Hepatocyte (in vitro differentiated cells): ENCODE results near the gene GLRX. TPM values are rescaled to one million over a fixed set of nuclear protein-coding genes. Genes with fewer than 3 reads are reported as not detected.

Experiments used
- DNase-seq: peaks from one replicate; pipeline ENCODE4 v3.0.0-alpha.2; 2016; ENCODE audit warnings: low spot score
- H2AFZ ChIP-seq: fragments of 200-600 bp; sonication (generic); 2 replicates; pipeline ENCODE4 v1.6.0; 2016; ENCODE audit warnings: antibody characterized with exemption, mild to moderate bottlenecking
- H3K27ac ChIP-seq: fragments of 200-600 bp; sonication (generic); 2 replicates; pipeline ENCODE4 v1.5.1; 2016; ENCODE audit warnings: mild to moderate bottlenecking
- H3K27me3 ChIP-seq: fragments of 200-600 bp; sonication (generic); 2 replicates; pipeline ENCODE4 v1.6.1; 2016
- H3K36me3 ChIP-seq: fragments of 200-600 bp; sonication (generic); replicated peaks from 2 replicates; pipeline ENCODE4 v1.5.1; 2016; ENCODE audit warnings: low read depth; ENCODE audit not compliant: insufficient read depth
- H3K4me1 ChIP-seq: fragments of 200-600 bp; sonication (generic); 2 replicates; pipeline ENCODE4 v1.5.1; 2016; ENCODE audit warnings: mild to moderate bottlenecking, moderate library complexity; ENCODE audit not compliant: insufficient read depth
- H3K4me2 ChIP-seq: fragments of 200-600 bp; sonication (generic); 2 replicates; pipeline ENCODE4 v1.6.0; 2016
- H3K4me3 ChIP-seq: fragments of 200-600 bp; sonication (generic); 2 replicates; pipeline ENCODE4 v1.5.1; 2016; ENCODE audit warnings: mild to moderate bottlenecking
- H3K79me2 ChIP-seq: fragments of 200-600 bp; sonication (generic); 2 replicates; pipeline ENCODE4 v1.6.0; 2017; ENCODE audit warnings: mild to moderate bottlenecking
- H3K9me2 ChIP-seq: fragments of 200-600 bp; sonication (generic); replicated peaks from 2 replicates; pipeline ENCODE4 v1.6.0; 2017; ENCODE audit warnings: mild to moderate bottlenecking; ENCODE audit not compliant: insufficient read depth
- H3K9me3 ChIP-seq: fragments of 200-600 bp; sonication (generic); 2 replicates; pipeline ENCODE4 v1.5.1; 2016; ENCODE audit warnings: low read depth, mild to moderate bottlenecking
- H4K20me1 ChIP-seq: fragments of 200-600 bp; sonication (generic); 2 replicates; pipeline ENCODE4 v1.6.0; 2016; ENCODE audit warnings: mild to moderate bottlenecking; ENCODE audit not compliant: insufficient read depth, poor library complexity, severe bottlenecking
- CTCF ChIP-seq: fragments of 200-600 bp; sonication (generic); IDR thresholded peaks from 2 replicates; pipeline ENCODE4 v1.5.1; 2016; ENCODE audit warnings: antibody characterized with exemption, mild to moderate bottlenecking; ENCODE audit not compliant: poor library complexity
- EZH2 ChIP-seq: fragments of 200-600 bp; sonication (generic); IDR thresholded peaks from 2 replicates; pipeline ENCODE4 v1.6.1; 2016; ENCODE audit warnings: antibody characterized with exemption, mild to moderate bottlenecking, borderline replicate concordance
- EZH2phosphoT487 ChIP-seq: fragments of 200-600 bp; sonication (generic); IDR thresholded peaks from one replicate; pipeline ENCODE4 v1.6.1; 2018; ENCODE audit warnings: antibody characterized with exemption, mild to moderate bottlenecking, low read depth, moderate library complexity; ENCODE audit not compliant: unreplicated experiment, severe bottlenecking
- WGBS: methylation state at CpG from one replicate; pipeline ENCODE4 v1.1.6; 2016; ENCODE audit warnings: low lambda C conversion rate; ENCODE audit errors: missing lambda C conversion rate; 5-methylcytosine and 5-hydroxymethylcytosine counted together
- polyA plus RNA-seq: library from polyadenylated mRNA; unstranded; fragments of >200 nt; fragmentation: Nextera tagmentation; extraction: Ambion mirVana; gene quantifications from 2 replicates; pipeline ENCODE4 v1.2.1, GENCODE V29; 2016
- total RNA-seq: library from RNA; depleted of rRNA; stranded (reverse); fragments of >200 nt; gene quantifications from 2 replicates; pipeline ENCODE4 v1.2.3, GENCODE V29; 2014

GLRX gene
- total and polyA plus RNA-seq, 2 experiments from 2014 or later, result 79.1 to 101 TPM

GRCh38 chr5:95841914-95842812, 19.6 kb upstream of the GLRX start:
- H2AFZ ChIP-seq, result no peak overlapping the region
- H3K36me3 ChIP-seq, result no peaks in the 10 kb centered on the region
- 89% methylated on average over 8 of the region's 8 CpGs for WGBS
- TF ChIP-seq EZH2phosphoT487 (no peak), CTCF (no peak), EZH2 (no peak)
- H3K9me2 ChIP-seq, result no peaks in the 10 kb centered on the region
- no peaks in the 10 kb centered on the region for H3K9me3 ChIP-seq
- no peaks in the 10 kb centered on the region for H3K27me3 ChIP-seq
- no peak overlapping the region for H3K4me3 ChIP-seq
- no peak overlapping the region for H3K4me2 ChIP-seq
- no peak for DNase-seq
- H3K27ac ChIP-seq, result no peak overlapping the region
- no peaks in the 10 kb centered on the region for H3K79me2 ChIP-seq
- no peaks in the 10 kb centered on the region for H3K4me1 ChIP-seq
- H4K20me1 ChIP-seq, result no peaks in the 10 kb centered on the region

- Histone ChIP-seq H4K20me1 (no peaks in the 10 kb centered on the region), H3K36me3 (no peaks in the 10 kb centered on the region), H3K4me2 (no peak overlapping the region), H2AFZ (no peak overlapping the region), H3K9me3 (no peaks in the 10 kb centered on the region), H3K4me3 (no peak overlapping the region), H3K27ac (no peak overlapping the region), H3K27me3 (no peaks in the 10 kb centered on the region), H3K4me1 (no peaks in the 10 kb centered on the region), H3K9me2 (no peaks in the 10 kb centered on the region), H3K79me2 (no peaks in the 10 kb centered on the region)
- TF ChIP-seq CTCF, result no peak
- no peak for DNase-seq
- WGBS, result 96% methylated on average over 1 of the region's 1 CpG
These were observed 18.6 kb upstream of the GLRX start for GRCh38 chr5:95840956-95841705.

GRCh38 chr5:95839658-95840057, 17.1 kb upstream of the GLRX start:
- H3K4me3 ChIP-seq, result no peak overlapping the region
- H3K9me2 ChIP-seq, result no peaks in the 10 kb centered on the region
- no peak for DNase-seq
- peaks cover 7% of the 10 kb centered on the region for H3K4me1 ChIP-seq
- H4K20me1 ChIP-seq, result no peaks in the 10 kb centered on the region
- TF ChIP-seq EZH2 (no peak), CTCF (no peak), EZH2phosphoT487 (no peak)
- H3K4me2 ChIP-seq, result no peak overlapping the region
- H3K9me3 ChIP-seq, result no peaks in the 10 kb centered on the region
- 77% methylated on average over 2 of the region's 2 CpGs for WGBS
- H3K79me2 ChIP-seq, result peaks cover 3% of the 10 kb centered on the region
- no peaks in the 10 kb centered on the region for H3K27me3 ChIP-seq
- no peaks in the 10 kb centered on the region for H3K36me3 ChIP-seq
- H3K27ac ChIP-seq, result no peak overlapping the region
- H2AFZ ChIP-seq, result no peak overlapping the region
